GM20000 (cell line): ENCODE data around the gene BTBD17.

ENCODE experiments used
- DNase-seq: peaks from one replicate; pipeline ENCODE4 v3.0.0; 2012; ENCODE audit warnings: low spot score
- CTCF ChIP-seq: IDR thresholded peaks from 2 replicates; pipeline ENCODE4 v1.5.1; 2012; ENCODE audit warnings: mild to moderate bottlenecking, control low read depth; ENCODE audit errors: extremely low read depth, missing control alignments

Gene BTBD17

GRCh38 chr17:74325376-74325742, 36.3 kb downstream of the BTBD17 start:
- TF ChIP-seq CTCF, result no peak
- no peak for DNase-seq

GRCh38 chr17:74324521-74324920, 37.1 kb downstream of the BTBD17 start:
- DNase-seq, result no peak
- TF ChIP-seq CTCF, result no peak

- DNase-seq, result no peak
Measured at GRCh38 chr17:74318391-74318790, 43.3 kb downstream of the BTBD17 start.

GRCh38 chr17:74317071-74317470, 44.6 kb downstream of the BTBD17 start:
- DNase-seq, result no peak

More at GRCh38 chr17:74318391-74318790, 43.3 kb downstream of the BTBD17 start:
- TF ChIP-seq CTCF, result no peak

GRCh38 chr17:74316220-74316619, 45.4 kb downstream of the BTBD17 start:
- no peak for DNase-seq

More at GRCh38 chr17:74317071-74317470, 44.6 kb downstream of the BTBD17 start:
- no peak for TF ChIP-seq CTCF

GRCh38 chr17:74314877-74315276, 46.8 kb downstream of the BTBD17 start:
- TF ChIP-seq CTCF, result no peak
- DNase-seq, result no peak

More at GRCh38 chr17:74316220-74316619, 45.4 kb downstream of the BTBD17 start:
- no peak for TF ChIP-seq CTCF

GRCh38 chr17:74309902-74310301, 51.8 kb downstream of the BTBD17 start:
- no peak for TF ChIP-seq CTCF
- DNase-seq, result no peak
